Erythroblast (primary cell): ENCODE data around the gene SS18L1.

Experiments
- GATA1 ChIP-seq: IDR thresholded peaks from 2 replicates; pipeline ENCODE4 v1.6.1; 2011; ENCODE audit warnings: low read depth, mild to moderate bottlenecking, control low read depth, low read length, moderate library complexity
- POLR2A ChIP-seq: IDR thresholded peaks from 2 replicates; pipeline ENCODE4 v1.6.1; 2011; ENCODE audit warnings: mild to moderate bottlenecking, low read length

DNA sequence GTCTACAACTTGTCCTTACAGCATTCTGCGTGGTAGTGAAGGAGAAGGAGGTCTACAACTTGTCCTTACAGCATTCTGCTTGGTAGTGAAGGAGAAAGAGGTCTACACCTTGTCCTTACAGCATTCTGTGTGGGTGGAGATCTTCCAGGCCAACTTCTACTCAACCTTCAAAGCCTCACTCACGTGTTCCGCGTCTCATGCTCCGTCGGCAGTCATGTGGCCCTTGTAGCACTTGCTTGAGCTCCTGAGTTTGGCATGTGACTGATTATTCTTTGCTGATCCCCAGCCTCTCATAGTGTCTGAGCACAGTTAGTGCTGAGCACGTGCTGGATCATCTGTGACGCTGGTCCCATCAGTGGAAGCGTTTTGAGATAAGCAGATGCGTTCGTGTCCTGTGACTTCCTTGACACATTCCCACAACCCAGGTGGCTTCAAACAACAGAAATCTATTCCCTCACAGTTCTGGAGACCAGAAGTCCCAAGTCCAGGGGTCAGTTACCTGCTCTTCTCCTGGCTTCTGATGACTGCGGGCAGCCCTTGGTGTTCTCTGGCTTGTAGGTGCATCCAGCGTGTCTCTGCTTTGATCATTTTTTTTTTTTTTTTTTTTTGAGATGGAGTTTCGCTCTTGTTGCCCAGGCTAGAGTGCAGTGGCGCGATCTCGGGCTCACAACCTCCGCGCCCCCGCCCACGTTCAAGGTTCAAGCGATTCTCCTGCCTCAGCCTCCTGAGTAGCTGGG lies 2.6 kb downstream of the SS18L1 start:
- TF ChIP-seq POLR2A (peak; percentile 29), GATA1 (no peak)
